HepG2 (cell line): ENCODE results near the gene RABGGTA. TPM values are rescaled to one million over a fixed set of nuclear protein-coding genes. Genes with fewer than 3 reads are reported as not detected.
A peak's percentile ranks its signal among the peaks of the same experiment; 100 is the strongest.

Experiments
- ATF7 ChIP-seq, 2 experiments: fragments of 450-650 bp in 1 of 2; sonication (generic) in 1 of 2; formaldehyde crosslinking in 1 of 2; IDR thresholded peaks; 2 replicates each; pipeline versions ENCODE4 v1.4.0 to v1.6.1; 2016 to 2020; ENCODE audit warnings: antibody characterized with exemption in 1 of 2, mild to moderate bottlenecking in 1 of 2, missing genetic modification reagents in 1 of 2
- CENPX ChIP-seq: sonication (generic); formaldehyde crosslinking; IDR thresholded peaks from 2 replicates; pipeline ENCODE4 v1.9.0; 2021; ENCODE audit warnings: mild to moderate bottlenecking, missing genetic modification reagents, moderate library complexity
- IKZF1 ChIP-seq: fragments of 450-650 bp; IDR thresholded peaks from 2 replicates; pipeline ENCODE4 v1.7.1; 2016
- ZNF230 ChIP-seq: sonication (generic); formaldehyde crosslinking; IDR thresholded peaks from 2 replicates; pipeline ENCODE4 v1.4.0; 2020; ENCODE audit warnings: mild to moderate bottlenecking, missing genetic modification reagents
- ZSCAN25 ChIP-seq: sonication (generic); formaldehyde crosslinking; IDR thresholded peaks from 2 replicates; pipeline ENCODE4 v1.8.0; 2022; ENCODE audit warnings: mild to moderate bottlenecking, missing genetic modification reagents
- polyA plus RNA-seq, 8 experiments: library from polyadenylated mRNA; depleted of rRNA in 3 of 8; stranded (reverse) in 7 of 8; unstranded in 1 of 8; fragments of >200 nt; fragmentation: Illumina TruSeq in 4 of 8; extraction: Trizol in 4 of 8; gene quantifications; 2 replicates each; pipeline versions ENCODE4 v1.2.1 to v1.2.3, GENCODE V29; 2011 to 2016; ENCODE audit warnings: low read depth in 4 of 8, missing spikeins in 1 of 8, mixed read lengths in 1 of 8; ENCODE audit not compliant: insufficient read depth in 1 of 8
- total RNA-seq, 5 experiments: library from RNA; depleted of rRNA; stranded (reverse); fragments of >200 nt; fragmentation: Illumina TruSeq; extraction: Trizol; gene quantifications; 2 replicates each; pipeline ENCODE4 v1.2.3, GENCODE V29; 2016; ENCODE audit warnings: low read depth in 1 of 5
- TF ChIP-seq, protein P1 (sequence below): IDR thresholded peaks from 2 replicates; pipeline ENCODE4 v1.6.1; 2018; ENCODE audit warnings: missing genetic modification reagents
- TF ChIP-seq, protein P2 (sequence below): sonication (generic); formaldehyde crosslinking; IDR thresholded peaks from 2 replicates; pipeline ENCODE4 v1.5.0; 2020; ENCODE audit warnings: mild to moderate bottlenecking, low read depth, missing genetic modification reagents, borderline replicate concordance
- TF ChIP-seq, protein P3 (sequence below): sonication (generic); formaldehyde crosslinking; conservative IDR thresholded peaks from 2 replicates; pipeline ENCODE4 v1.4.0; 2020; ENCODE audit warnings: mild to moderate bottlenecking, missing genetic modification reagents, moderate library complexity

RABGGTA gene
- total and polyA plus RNA-seq, 2 of the 13 experiments (the other 11 are each of a cell fraction or from before 2014, with no cell fraction given) = 57.9 to 90.8 TPM

DNA sequence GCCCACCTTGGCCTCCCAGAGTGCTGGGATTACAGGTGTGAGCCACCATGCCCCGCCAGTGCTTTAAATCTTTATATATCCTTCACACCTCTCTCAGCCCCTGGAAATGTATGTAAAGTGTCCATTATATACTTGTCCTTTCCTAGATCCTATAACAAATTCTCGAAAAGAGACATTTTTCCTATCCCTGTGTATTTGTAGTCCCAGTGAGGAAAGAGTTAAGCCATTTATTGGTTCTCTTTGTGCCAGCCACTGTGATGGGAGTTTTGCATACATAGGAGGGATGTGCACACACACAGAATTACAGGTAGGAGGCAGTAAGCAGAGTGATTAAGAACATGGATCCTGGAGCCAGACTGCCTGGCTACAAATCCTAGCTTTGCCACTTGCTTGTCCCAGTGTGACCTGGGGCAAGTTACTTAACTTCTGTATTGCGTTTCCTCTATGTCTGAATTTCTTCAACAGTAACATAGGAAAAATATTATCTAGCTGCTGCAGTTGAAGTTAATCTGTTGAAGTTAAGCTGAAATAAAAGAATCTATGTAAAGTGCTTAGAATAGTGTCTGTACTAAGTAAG, 2.1 kb upstream of the RABGGTA start (continued):
- TF ChIP-seq, protein P1, sequence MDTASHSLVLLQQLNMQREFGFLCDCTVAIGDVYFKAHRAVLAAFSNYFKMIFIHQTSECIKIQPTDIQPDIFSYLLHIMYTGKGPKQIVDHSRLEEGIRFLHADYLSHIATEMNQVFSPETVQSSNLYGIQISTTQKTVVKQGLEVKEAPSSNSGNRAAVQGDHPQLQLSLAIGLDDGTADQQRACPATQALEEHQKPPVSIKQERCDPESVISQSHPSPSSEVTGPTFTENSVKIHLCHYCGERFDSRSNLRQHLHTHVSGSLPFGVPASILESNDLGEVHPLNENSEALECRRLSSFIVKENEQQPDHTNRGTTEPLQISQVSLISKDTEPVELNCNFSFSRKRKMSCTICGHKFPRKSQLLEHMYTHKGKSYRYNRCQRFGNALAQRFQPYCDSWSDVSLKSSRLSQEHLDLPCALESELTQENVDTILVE (CRISPR knock-in tag) = no peak
- TF ChIP-seq ZSCAN25 (CRISPR knock-in tag) (0 out of 2 replicates have a peak, but pooled peaks have one; percentile 12), ZNF230 (CRISPR knock-in tag) (0 out of 2 replicates have a peak, but pooled peaks have one; percentile 65), CENPX (CRISPR knock-in tag) (no peak), ATF7 (IDR thresholded peaks at IDR 0.05) (no peak), ATF7 (CRISPR knock-in tag; IDR thresholded peaks at IDR 0.05) (0 out of 2 replicates have a peak, but pooled peaks have one; percentile 29), IKZF1 (no peak)
- TF ChIP-seq, protein P2, sequence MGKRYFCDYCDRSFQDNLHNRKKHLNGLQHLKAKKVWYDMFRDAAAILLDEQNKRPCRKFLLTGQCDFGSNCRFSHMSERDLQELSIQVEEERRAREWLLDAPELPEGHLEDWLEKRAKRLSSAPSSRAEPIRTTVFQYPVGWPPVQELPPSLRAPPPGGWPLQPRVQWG = 0 out of 2 replicates have a peak, but pooled peaks have one; percentile 44
- TF ChIP-seq, protein P3, sequence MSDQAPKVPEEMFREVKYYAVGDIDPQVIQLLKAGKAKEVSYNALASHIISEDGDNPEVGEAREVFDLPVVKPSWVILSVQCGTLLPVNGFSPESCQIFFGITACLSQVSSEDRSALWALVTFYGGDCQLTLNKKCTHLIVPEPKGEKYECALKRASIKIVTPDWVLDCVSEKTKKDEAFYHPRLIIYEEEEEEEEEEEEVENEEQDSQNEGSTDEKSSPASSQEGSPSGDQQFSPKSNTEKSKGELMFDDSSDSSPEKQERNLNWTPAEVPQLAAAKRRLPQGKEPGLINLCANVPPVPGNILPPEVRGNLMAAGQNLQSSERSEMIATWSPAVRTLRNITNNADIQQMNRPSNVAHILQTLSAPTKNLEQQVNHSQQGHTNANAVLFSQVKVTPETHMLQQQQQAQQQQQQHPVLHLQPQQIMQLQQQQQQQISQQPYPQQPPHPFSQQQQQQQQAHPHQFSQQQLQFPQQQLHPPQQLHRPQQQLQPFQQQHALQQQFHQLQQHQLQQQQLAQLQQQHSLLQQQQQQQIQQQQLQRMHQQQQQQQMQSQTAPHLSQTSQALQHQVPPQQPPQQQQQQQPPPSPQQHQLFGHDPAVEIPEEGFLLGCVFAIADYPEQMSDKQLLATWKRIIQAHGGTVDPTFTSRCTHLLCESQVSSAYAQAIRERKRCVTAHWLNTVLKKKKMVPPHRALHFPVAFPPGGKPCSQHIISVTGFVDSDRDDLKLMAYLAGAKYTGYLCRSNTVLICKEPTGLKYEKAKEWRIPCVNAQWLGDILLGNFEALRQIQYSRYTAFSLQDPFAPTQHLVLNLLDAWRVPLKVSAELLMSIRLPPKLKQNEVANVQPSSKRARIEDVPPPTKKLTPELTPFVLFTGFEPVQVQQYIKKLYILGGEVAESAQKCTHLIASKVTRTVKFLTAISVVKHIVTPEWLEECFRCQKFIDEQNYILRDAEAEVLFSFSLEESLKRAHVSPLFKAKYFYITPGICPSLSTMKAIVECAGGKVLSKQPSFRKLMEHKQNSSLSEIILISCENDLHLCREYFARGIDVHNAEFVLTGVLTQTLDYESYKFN (CRISPR knock-in tag) = 0 out of 2 replicates have a peak, but pooled peaks have one; percentile 11
